ENCODE results near the gene LARGE1. TPM values are rescaled to one million over a fixed set of nuclear protein-coding genes. Genes with fewer than 3 reads are reported as not detected.

The LARGE1 gene
- total and polyA plus RNA-seq, 9 of the 15 experiments (the other 6 are each of a cell fraction or from before 2014, with no cell fraction given) = 0.01 to 0.66 (median 0.14) TPM; not detected in 2

- WGBS (ENCODE audit: insufficient coverage, low coverage, missing lambda C conversion rate) = 0% methylated on average over 6 of the region's 8 CpGs
- Histone ChIP-seq H4K20me1 (replicated peaks; ENCODE audit: control insufficient read depth, insufficient read depth, low read length) (no peaks in the 10 kb centered on the region), H2AFZ (ENCODE audit: low read depth, low read length) (no peak overlapping the region), H3K27me3 (ENCODE audit: control insufficient read depth in 2 of 2, insufficient read depth in 2 of 2, low read length in 2 of 2) (no peaks in the 10 kb centered on the region), H3K27ac (ENCODE audit: extremely low read depth, low read depth, low read length) (no peak overlapping the region), H3K36me3 (ENCODE audit: control insufficient read depth, insufficient read depth, low read length) (no peaks in the 10 kb centered on the region), H3K9me1 (ENCODE audit: control insufficient read depth, insufficient read depth, low read length) (no peaks in the 10 kb centered on the region), H3K9me3 (replicated peaks; ENCODE audit: control insufficient read depth, insufficient read depth, low read depth, low read length) (no peaks in the 10 kb centered on the region), H3K4me2 (ENCODE audit: insufficient read depth, low read length) (no peak overlapping the region), H3K4me1 (replicated peaks in 1 of 2; ENCODE audit: control insufficient read depth in 2 of 2, insufficient read depth in 2 of 2, low read length in 2 of 2) (no peaks in the 10 kb centered on the region), H3K79me2 (ENCODE audit: control insufficient read depth, insufficient read depth, low read length) (no peaks in the 10 kb centered on the region), H3K9ac (ENCODE audit: insufficient read depth in 1 of 2, low read depth in 2 of 2, low read length in 2 of 2) (no peak overlapping the region), H3K4me3 (no peak overlapping the region)
- no peak for FAIRE-seq
- in situ Hi-C loops (cut with MboI) (no loop called here), intact Hi-C loops (cut with micrococcal nuclease) (no loop called here)
- no peak for ATAC-seq
- no peak for TF ChIP-seq MAZ (CRISPR knock-in tag; conservative IDR thresholded peaks at IDR 0.05 in 1 of 2, IDR thresholded peaks at IDR 0.05 in 1 of 2)
- DNase-seq (ENCODE audit: extremely low read depth in 1 of 4, low spot score in 3 of 4) = no peak
- ChIA-PET CTCF (ENCODE audit: low intra/inter-chr PET ratio) (no interaction called here), POLR2A (no interaction called here)
- no TSS peak for BruUV-seq (replicated peaks)
These were observed 262.6 kb downstream of the LARGE1 start for GRCh38 chr22:33657670-33658069.

GRCh38 chr22:33656808-33657628 lies 263.3 kb downstream of the LARGE1 start:
- Histone ChIP-seq H4K20me1 (replicated peaks; ENCODE audit: control insufficient read depth, insufficient read depth, low read length) (no peaks in the 10 kb centered on the region), H3K4me2 (ENCODE audit: insufficient read depth, low read length) (no peak overlapping the region), H3K27ac (ENCODE audit: extremely low read depth, low read depth, low read length) (no peak overlapping the region), H3K9ac (ENCODE audit: insufficient read depth in 1 of 2, low read depth in 2 of 2, low read length in 2 of 2) (no peak overlapping the region), H3K9me1 (ENCODE audit: control insufficient read depth, insufficient read depth, low read length) (no peaks in the 10 kb centered on the region), H3K79me2 (ENCODE audit: control insufficient read depth, insufficient read depth, low read length) (no peaks in the 10 kb centered on the region), H3K4me3 (no peak overlapping the region), H3K4me1 (replicated peaks in 1 of 2; ENCODE audit: control insufficient read depth in 2 of 2, insufficient read depth in 2 of 2, low read length in 2 of 2) (no peaks in the 10 kb centered on the region), H3K36me3 (ENCODE audit: control insufficient read depth, insufficient read depth, low read length) (no peaks in the 10 kb centered on the region), H2AFZ (ENCODE audit: low read depth, low read length) (no peak overlapping the region), H3K27me3 (ENCODE audit: control insufficient read depth in 2 of 2, insufficient read depth in 2 of 2, low read length in 2 of 2) (no peaks in the 10 kb centered on the region), H3K9me3 (replicated peaks; ENCODE audit: control insufficient read depth, insufficient read depth, low read depth, low read length) (no peaks in the 10 kb centered on the region)
- FAIRE-seq (no peak), ATAC-seq (no peak), DNase-seq (ENCODE audit: extremely low read depth in 1 of 4, low spot score in 3 of 4) (no peak)
- in situ Hi-C loops (cut with MboI) = no loop called here
- TF ChIP-seq ZNF740 (CRISPR knock-in tag; IDR thresholded peaks at IDR 0.05) (no peak), ZNF740 (tag; IDR thresholded peaks at IDR 0.05) (no peak), SRSF1 (IDR thresholded peaks at IDR 0.05; ENCODE audit: low read depth, low read length) (no peak)
- 0% methylated on average over 8 of the region's 8 CpGs for WGBS (ENCODE audit: insufficient coverage, low coverage, missing lambda C conversion rate)
- CTCF ChIA-PET (ENCODE audit: low intra/inter-chr PET ratio) = no interaction called here
- POLR2A ChIA-PET = no interaction called here
- intact Hi-C loops (cut with micrococcal nuclease) = no loop called here
- BruUV-seq (replicated peaks) = no TSS peak

Data from K562 (cell line).